Activated CD4-positive, alpha-beta T cell treated with anti-CD3 and anti-CD28 coated beads for 24 hours (primary cell): ENCODE results near the gene PAIP2B.
"Not testable (repeated sequence)": the region's sequence is repeated elsewhere in the genome, so short reads cannot be mapped to it uniquely, and the experiment has no call there.

ENCODE experiments used
- DNase-seq, 2 donors: peaks; one replicate each; pipeline ENCODE4 v3.0.0-alpha.2; 2020; ENCODE audit warnings: low read depth in 2 of 2

Gene PAIP2B

GRCh38 chr2:71220743-71221142, 6.2 kb downstream of the PAIP2B start:
- no peak for DNase-seq

GRCh38 chr2:71216501-71216900, 10.4 kb downstream of the PAIP2B start:
- DNase-seq, result no peak

GRCh38 chr2:71215447-71215846, 11.5 kb downstream of the PAIP2B start:
- no peak for DNase-seq

GRCh38 chr2:71212336-71212735, 14.6 kb downstream of the PAIP2B start:
- no peak for DNase-seq

- DNase-seq, result no peak
Measured at GRCh38 chr2:71210292-71210691, 16.6 kb downstream of the PAIP2B start.

GRCh38 chr2:71208756-71209155, 18.1 kb downstream of the PAIP2B start:
- no peak for DNase-seq

GRCh38 chr2:71207601-71208000, 19.3 kb downstream of the PAIP2B start:
- no peak for DNase-seq

- DNase-seq, result no peak
Measured at GRCh38 chr2:71206271-71206670, 20.6 kb downstream of the PAIP2B start.

- no peak for DNase-seq
Measured at GRCh38 chr2:71191570-71191943, 35.3 kb downstream of the PAIP2B start.

GRCh38 chr2:71190656-71191569, 36.0 kb downstream of the PAIP2B start:
- no peak for DNase-seq

- no peak for DNase-seq
Measured at GRCh38 chr2:71187589-71187988, 39.3 kb downstream of the PAIP2B start.

- DNase-seq, result no peak
Measured at GRCh38 chr2:71186973-71187372, 39.9 kb downstream of the PAIP2B start.

- DNase-seq, result not testable (repeated sequence)
Measured at GRCh38 chr2:71183306-71184115, 43.4 kb downstream of the PAIP2B start.

GRCh38 chr2:71181316-71181715, 45.6 kb downstream of the PAIP2B start:
- DNase-seq, result no peak

- not testable (repeated sequence) for DNase-seq
Measured at GRCh38 chr2:71178836-71179235, 48.1 kb downstream of the PAIP2B start.

- no peak for DNase-seq
Measured at GRCh38 chr2:71174207-71174606, 52.7 kb downstream of the PAIP2B start.

GRCh38 chr2:71173096-71173495, 53.8 kb downstream of the PAIP2B start:
- DNase-seq, result no peak

GRCh38 chr2:71166812-71167211, 60.1 kb downstream of the PAIP2B start:
- no peak for DNase-seq

GRCh38 chr2:71157124-71157793, 69.6 kb downstream of the PAIP2B start:
- peak; percentile 37 to 60 for DNase-seq

GRCh38 chr2:71156573-71156972, 70.3 kb downstream of the PAIP2B start:
- no peak for DNase-seq

- no peak for DNase-seq
Measured at GRCh38 chr2:71155846-71156245, 71.1 kb downstream of the PAIP2B start.

- DNase-seq, result no peak
Measured at GRCh38 chr2:71154798-71155197, 72.1 kb downstream of the PAIP2B start.
